Mucosa of stomach (tissue), 1 donor: ENCODE data around the gene THRSP.
"Not testable (repeated sequence)": the region's sequence is repeated elsewhere in the genome, so short reads cannot be mapped to it uniquely, and the experiment has no call there.

Experiments used
- H3K27me3 ChIP-seq: one replicate; pipeline ENCODE4 v1.7.0; 2013; ENCODE audit warnings: mild to moderate bottlenecking, low read length; ENCODE audit not compliant: control insufficient read depth, insufficient read depth
- H3K36me3 ChIP-seq: one replicate; pipeline ENCODE4 v1.7.0; 2013; ENCODE audit warnings: low read length; ENCODE audit not compliant: control insufficient read depth, insufficient read depth
- H3K4me1 ChIP-seq: one replicate; pipeline ENCODE4 v1.7.0; 2013; ENCODE audit warnings: mild to moderate bottlenecking, low read length; ENCODE audit not compliant: control insufficient read depth, insufficient read depth
- H3K4me3 ChIP-seq: one replicate; pipeline ENCODE4 v1.7.0; 2013; ENCODE audit warnings: low read length
- H3K9ac ChIP-seq: one replicate; pipeline ENCODE4 v1.7.0; 2013; ENCODE audit warnings: mild to moderate bottlenecking, low read length, moderate library complexity
- H3K9me3 ChIP-seq: one replicate; pipeline ENCODE4 v1.7.0; 2013; ENCODE audit warnings: mild to moderate bottlenecking, low read length, moderate library complexity; ENCODE audit not compliant: control insufficient read depth
- donor health status: Pancreatic carcinoma.

The THRSP gene

DNA sequence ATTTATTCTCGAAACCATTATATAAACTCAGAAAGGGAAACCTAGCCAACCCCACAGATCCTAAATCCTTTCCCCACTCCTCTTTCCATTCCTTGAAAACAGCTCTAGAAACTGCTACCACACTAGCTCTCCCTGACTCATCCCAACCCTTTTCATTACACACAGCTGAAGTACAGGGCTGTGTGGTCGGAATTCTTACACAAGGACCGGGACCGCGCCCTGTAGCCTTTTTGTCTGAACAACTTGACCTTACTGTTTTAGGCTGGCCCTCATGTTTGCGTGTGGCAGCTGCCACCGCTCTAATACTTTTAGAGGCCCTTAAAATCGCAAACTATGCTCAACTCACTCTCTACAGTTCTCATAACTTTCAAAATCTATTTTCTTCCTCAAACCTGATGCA, 20.8 kb downstream of the THRSP start:
- H3K4me3 ChIP-seq = not testable (repeated sequence)

DNA sequence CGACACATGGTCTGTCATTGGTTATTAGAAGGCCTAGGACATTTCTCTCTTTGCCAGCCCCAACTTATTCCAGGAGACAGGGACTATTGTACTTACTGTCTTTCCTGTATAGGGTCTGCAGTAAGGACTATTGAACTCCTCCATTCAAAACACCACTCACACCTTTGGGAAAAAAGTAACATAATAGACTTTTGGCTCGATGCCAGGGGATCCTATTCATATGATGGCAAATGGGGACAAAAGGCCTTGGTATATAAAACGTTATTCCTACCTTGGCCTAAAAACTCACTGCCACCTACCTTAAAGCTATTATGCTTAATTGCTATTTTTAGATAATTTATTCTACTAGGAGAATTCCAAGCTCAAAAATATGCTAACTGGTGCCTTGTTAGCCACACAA, 22.3 kb downstream of the THRSP start:
- Histone ChIP-seq H3K27me3 (no peaks in the 10 kb centered on the region), H3K4me3 (no peak overlapping the region), H3K4me1 (peaks cover 7% of the 10 kb centered on the region), H3K9me3 (no peaks in the 10 kb centered on the region), H3K9ac (no peak overlapping the region), H3K36me3 (no peaks in the 10 kb centered on the region)

More for the DNA sequence above, 20.8 kb downstream of the THRSP start:
- not testable (repeated sequence) for H3K9ac ChIP-seq, H3K4me1 ChIP-seq, H3K9me3 ChIP-seq, H3K36me3 ChIP-seq, H3K27me3 ChIP-seq

- H3K9ac ChIP-seq, H3K9me3 ChIP-seq, H3K27me3 ChIP-seq, H3K36me3 ChIP-seq, H3K4me1 ChIP-seq, H3K4me3 ChIP-seq: not testable (repeated sequence)
These were observed 22.9 kb downstream of the THRSP start for GRCh38 chr11:78086521-78087074.

- no peaks in the 10 kb centered on the region for H3K36me3 ChIP-seq
These were observed 30.6 kb downstream of the THRSP start for GRCh38 chr11:78094250-78094649.

DNA sequence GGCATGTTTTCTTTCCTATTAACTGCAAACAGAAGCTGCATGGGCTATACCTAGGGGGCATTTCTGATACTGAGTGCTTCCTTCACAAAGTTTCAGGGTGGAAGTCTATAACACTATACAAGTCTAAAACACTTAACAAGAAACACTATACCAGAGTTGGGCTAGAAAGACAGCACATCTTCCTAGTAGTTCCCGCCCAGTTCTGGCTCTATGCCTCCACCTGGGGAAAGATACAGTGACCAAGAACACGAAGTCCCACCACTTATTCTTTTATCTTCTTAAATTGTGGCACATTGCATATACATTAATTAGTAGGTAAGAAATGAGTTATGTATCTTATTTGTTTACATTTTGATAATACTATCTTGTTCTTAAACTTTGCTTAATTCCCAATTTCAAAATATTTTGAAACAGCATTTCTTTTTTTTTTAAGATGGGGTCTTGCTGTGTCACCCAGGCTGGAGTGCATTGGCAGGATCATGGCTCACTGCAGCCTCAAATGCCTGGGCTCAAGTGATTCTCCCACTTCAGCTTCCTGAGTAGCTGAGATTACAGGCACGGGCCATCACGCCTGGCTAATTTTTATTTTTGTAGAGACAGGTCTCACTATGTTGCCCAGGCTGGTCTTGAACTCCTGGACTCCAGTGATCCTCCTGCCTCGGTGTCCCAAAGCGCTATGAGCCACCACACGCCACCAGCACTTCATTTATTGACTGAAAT, 34.2 kb downstream of the THRSP start:
- no peaks in the 10 kb centered on the region for H3K9me3 ChIP-seq
- no peak overlapping the region for H3K9ac ChIP-seq
- H3K27me3 ChIP-seq = no peaks in the 10 kb centered on the region
- H3K4me3 ChIP-seq = no peak overlapping the region
- H3K4me1 ChIP-seq = no peaks in the 10 kb centered on the region
- H3K36me3 ChIP-seq = no peaks in the 10 kb centered on the region

More at GRCh38 chr11:78094250-78094649, 30.6 kb downstream of the THRSP start:
- Histone ChIP-seq H3K4me1 (peaks cover 7% of the 10 kb centered on the region), H3K27me3 (no peaks in the 10 kb centered on the region), H3K4me3 (no peak overlapping the region), H3K9me3 (no peaks in the 10 kb centered on the region), H3K9ac (no peak overlapping the region)

- Histone ChIP-seq H3K36me3 (no peaks in the 10 kb centered on the region), H3K4me1 (no peaks in the 10 kb centered on the region), H3K9ac (no peak overlapping the region), H3K4me3 (no peak overlapping the region), H3K9me3 (no peaks in the 10 kb centered on the region), H3K27me3 (no peaks in the 10 kb centered on the region)
These were observed 36.0 kb downstream of the THRSP start for GRCh38 chr11:78099666-78100065.

- Histone ChIP-seq H3K9me3 (no peaks in the 10 kb centered on the region), H3K27me3 (no peaks in the 10 kb centered on the region), H3K9ac (no peak overlapping the region), H3K4me1 (no peaks in the 10 kb centered on the region), H3K4me3 (no peak overlapping the region), H3K36me3 (no peaks in the 10 kb centered on the region)
These were observed 36.6 kb downstream of the THRSP start for GRCh38 chr11:78100261-78100660.

GRCh38 chr11:78100676-78101472, 37.2 kb downstream of the THRSP start:
- no peak overlapping the region for H3K4me3 ChIP-seq
- H3K4me1 ChIP-seq = no peaks in the 10 kb centered on the region
- H3K36me3 ChIP-seq = no peaks in the 10 kb centered on the region
- H3K27me3 ChIP-seq = no peaks in the 10 kb centered on the region
- no peaks in the 10 kb centered on the region for H3K9me3 ChIP-seq
- H3K9ac ChIP-seq = no peak overlapping the region

DNA sequence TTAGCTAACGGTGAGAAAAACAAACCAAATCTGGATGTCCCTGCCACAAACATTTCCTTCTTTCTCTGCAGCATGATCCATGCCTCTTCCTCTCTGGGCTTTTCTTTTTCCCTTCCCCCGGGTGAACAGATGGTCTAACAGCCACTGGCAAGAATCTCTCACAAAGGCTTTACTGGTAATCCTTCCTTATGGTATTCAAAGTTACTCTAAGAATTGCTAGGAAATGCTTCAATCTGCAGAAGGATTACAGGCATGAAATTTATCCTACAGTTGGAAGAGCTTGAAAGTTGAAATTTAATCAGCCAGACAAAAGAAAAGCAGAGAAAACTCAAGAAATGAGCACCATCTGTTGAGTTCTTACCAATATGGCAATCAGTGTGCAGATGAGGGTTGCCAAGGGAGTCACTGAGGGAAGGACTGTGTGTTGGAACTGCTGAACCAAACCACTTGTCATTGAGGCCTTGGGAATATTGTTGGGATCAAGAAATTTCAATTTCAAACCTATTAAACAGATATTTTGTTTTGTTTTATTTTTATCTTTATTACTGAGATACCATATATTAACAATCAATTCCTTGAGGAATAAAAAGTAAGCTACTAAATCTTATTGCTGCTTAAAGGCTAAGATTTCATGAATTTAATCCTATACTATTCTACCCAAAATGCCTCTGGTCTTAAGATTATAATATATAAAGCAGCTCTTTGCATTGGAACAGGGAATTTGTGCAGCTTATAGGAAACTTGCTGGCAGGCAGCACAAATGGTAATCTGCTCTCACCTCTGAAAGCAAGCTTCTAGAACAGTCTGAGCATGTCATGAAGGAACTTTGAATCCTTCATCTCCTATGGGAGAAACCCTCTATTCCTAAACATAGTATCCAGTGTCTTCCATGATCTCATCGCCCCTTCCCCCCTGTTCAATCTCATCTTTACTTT, 45.7 kb downstream of the THRSP start:
- Histone ChIP-seq H3K4me3 (no peak overlapping the region), H3K4me1 (no peaks in the 10 kb centered on the region), H3K27me3 (no peaks in the 10 kb centered on the region), H3K36me3 (no peaks in the 10 kb centered on the region), H3K9ac (no peak overlapping the region), H3K9me3 (no peaks in the 10 kb centered on the region)

- Histone ChIP-seq H3K36me3 (no peaks in the 10 kb centered on the region), H3K9ac (no peak overlapping the region), H3K9me3 (no peaks in the 10 kb centered on the region), H3K4me3 (no peak overlapping the region), H3K4me1 (no peaks in the 10 kb centered on the region), H3K27me3 (no peaks in the 10 kb centered on the region)
These were observed 46.7 kb downstream of the THRSP start for GRCh38 chr11:78110351-78110750.

GRCh38 chr11:78110830-78111229, 47.2 kb downstream of the THRSP start:
- no peaks in the 10 kb centered on the region for H3K4me1 ChIP-seq
- no peaks in the 10 kb centered on the region for H3K36me3 ChIP-seq

More at GRCh38 chr11:78110830-78111229, 47.2 kb downstream of the THRSP start:
- Histone ChIP-seq H3K27me3 (no peaks in the 10 kb centered on the region), H3K9me3 (no peaks in the 10 kb centered on the region), H3K9ac (no peak overlapping the region), H3K4me3 (no peak overlapping the region)
